Mesothelial cell of epicardium (in vitro differentiated cells): ENCODE data around the gene KLF5. TPM values are rescaled to one million over a fixed set of nuclear protein-coding genes. Genes with fewer than 3 reads are reported as not detected.
"Not testable (repeated sequence)": the region's sequence is repeated elsewhere in the genome, so short reads cannot be mapped to it uniquely, and the experiment has no call there.

Experiments used
- DNase-seq, 2 experiments: peaks; one replicate each; pipeline ENCODE4 v3.0.0; 2021; ENCODE audit warnings: low spot score in 2 of 2; ENCODE audit not compliant: unreplicated experiment in 2 of 2
- H3K27ac Mint-ChIP-seq: 2 replicates; pipeline ENCODE4 v1.8.0; 2021; ENCODE audit warnings: mixed read lengths
- H3K27me3 Mint-ChIP-seq: 2 replicates; pipeline ENCODE4 v1.8.0; 2021; ENCODE audit warnings: low read depth, mixed read lengths
- H3K36me3 Mint-ChIP-seq: 2 replicates; pipeline ENCODE4 v1.8.0; 2021; ENCODE audit warnings: mixed read lengths
- H3K4me1 Mint-ChIP-seq: 2 replicates; pipeline ENCODE4 v1.8.0; 2021; ENCODE audit warnings: mixed read lengths
- H3K4me3 Mint-ChIP-seq: 2 replicates; pipeline ENCODE4 v1.8.0; 2021; ENCODE audit warnings: mild to moderate bottlenecking, moderate library complexity, mixed read lengths
- H3K9me3 Mint-ChIP-seq: 2 replicates; pipeline ENCODE4 v1.8.0; 2021; ENCODE audit warnings: mixed read lengths
- total RNA-seq: library from RNA; stranded (reverse); gene quantifications from 3 replicates; pipeline ENCODE4 v1.2.1, GENCODE V29; 2021
- TF ChIP-seq, protein P1 (sequence below): fragments of 200-600 bp; sonication (generic); IDR thresholded peaks from one replicate; pipeline ENCODE4 v1.5.0; 2021; ENCODE audit warnings: antibody characterized with exemption; ENCODE audit not compliant: unreplicated experiment

The KLF5 gene
- total RNA-seq, 1 donor from 2014 or later: 62.4 TPM

- Mint-ChIP-seq H3K4me3 (no peak overlapping the region), H3K27ac (no peak overlapping the region), H3K4me1 (peaks cover 6% of the 10 kb centered on the region), H3K27me3 (no peaks in the 10 kb centered on the region), H3K36me3 (no peaks in the 10 kb centered on the region), H3K9me3 (no peaks in the 10 kb centered on the region)
- TF ChIP-seq, protein P1, sequence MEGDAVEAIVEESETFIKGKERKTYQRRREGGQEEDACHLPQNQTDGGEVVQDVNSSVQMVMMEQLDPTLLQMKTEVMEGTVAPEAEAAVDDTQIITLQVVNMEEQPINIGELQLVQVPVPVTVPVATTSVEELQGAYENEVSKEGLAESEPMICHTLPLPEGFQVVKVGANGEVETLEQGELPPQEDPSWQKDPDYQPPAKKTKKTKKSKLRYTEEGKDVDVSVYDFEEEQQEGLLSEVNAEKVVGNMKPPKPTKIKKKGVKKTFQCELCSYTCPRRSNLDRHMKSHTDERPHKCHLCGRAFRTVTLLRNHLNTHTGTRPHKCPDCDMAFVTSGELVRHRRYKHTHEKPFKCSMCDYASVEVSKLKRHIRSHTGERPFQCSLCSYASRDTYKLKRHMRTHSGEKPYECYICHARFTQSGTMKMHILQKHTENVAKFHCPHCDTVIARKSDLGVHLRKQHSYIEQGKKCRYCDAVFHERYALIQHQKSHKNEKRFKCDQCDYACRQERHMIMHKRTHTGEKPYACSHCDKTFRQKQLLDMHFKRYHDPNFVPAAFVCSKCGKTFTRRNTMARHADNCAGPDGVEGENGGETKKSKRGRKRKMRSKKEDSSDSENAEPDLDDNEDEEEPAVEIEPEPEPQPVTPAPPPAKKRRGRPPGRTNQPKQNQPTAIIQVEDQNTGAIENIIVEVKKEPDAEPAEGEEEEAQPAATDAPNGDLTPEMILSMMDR: no peak
- DNase-seq: no peak
These were observed 18.3 kb upstream of the KLF5 start for GRCh38 chr13:73040484-73040883.

GRCh38 chr13:73040968-73041596 lies 17.7 kb upstream of the KLF5 start:
- no peak for DNase-seq
- Mint-ChIP-seq H3K9me3 (no peaks in the 10 kb centered on the region), H3K4me1 (peaks cover 6% of the 10 kb centered on the region), H3K36me3 (no peaks in the 10 kb centered on the region), H3K27ac (no peak overlapping the region), H3K4me3 (no peak overlapping the region), H3K27me3 (no peaks in the 10 kb centered on the region)
- TF ChIP-seq, protein P1: no peak

- Mint-ChIP-seq H3K27ac (no peak overlapping the region), H3K4me3 (no peak overlapping the region), H3K36me3 (no peaks in the 10 kb centered on the region), H3K9me3 (no peaks in the 10 kb centered on the region), H3K27me3 (no peaks in the 10 kb centered on the region), H3K4me1 (peaks cover 6% of the 10 kb centered on the region)
- no peak for DNase-seq
- TF ChIP-seq, protein P1: no peak
These were observed 13.8 kb upstream of the KLF5 start for GRCh38 chr13:73045031-73045430.

- H3K36me3 Mint-ChIP-seq, H3K4me1 Mint-ChIP-seq, H3K27me3 Mint-ChIP-seq, H3K9me3 Mint-ChIP-seq, H3K4me3 Mint-ChIP-seq, DNase-seq, H3K27ac Mint-ChIP-seq: not testable (repeated sequence)
These were observed 10.2 kb upstream of the KLF5 start for GRCh38 chr13:73048615-73049014.

DNA sequence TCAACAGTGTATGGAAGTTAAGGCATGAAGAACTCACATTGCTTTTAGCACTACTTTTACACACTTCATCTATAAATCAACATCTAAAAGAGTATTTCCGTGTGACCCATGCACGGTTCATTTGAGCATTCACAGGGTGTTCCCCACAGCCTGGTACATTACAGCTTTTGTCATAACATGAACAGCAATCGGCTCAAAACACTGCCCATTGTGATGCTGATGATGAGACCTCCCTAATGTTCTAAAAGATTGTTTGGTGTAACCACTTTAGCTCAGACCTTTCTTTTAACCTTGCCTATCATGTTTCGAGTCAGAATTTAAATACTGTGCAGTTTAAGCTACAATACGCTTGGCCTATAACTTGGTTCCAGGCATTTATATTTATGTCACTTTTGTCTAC lies 4.1 kb upstream of the KLF5 start:
- TF ChIP-seq, protein P1: no peak
- Mint-ChIP-seq H3K36me3 (no peaks in the 10 kb centered on the region), H3K4me3 (no peak overlapping the region), H3K27me3 (no peaks in the 10 kb centered on the region), H3K9me3 (peaks cover 3% of the 10 kb centered on the region), H3K4me1 (peaks cover 41% of the 10 kb centered on the region), H3K27ac (peak overlapping the region; percentile 77)
- DNase-seq: no peak

- H3K4me3 Mint-ChIP-seq: peak overlapping the region; percentile 9
These were observed 2.8 kb upstream of the KLF5 start for GRCh38 chr13:73055813-73056564.

More at GRCh38 chr13:73055813-73056564, 2.8 kb upstream of the KLF5 start:
- no peak for DNase-seq
- TF ChIP-seq, protein P1: no peak
- Mint-ChIP-seq H3K27me3 (peaks cover 5% of the 10 kb centered on the region), H3K4me1 (peaks cover 48% of the 10 kb centered on the region), H3K9me3 (no peaks in the 10 kb centered on the region), H3K36me3 (no peaks in the 10 kb centered on the region), H3K27ac (peak overlapping the region; percentile 91)
